GM12801 (cell line): ENCODE measurements around the gene ZNRF3.

Experiments
- CTCF ChIP-seq: IDR thresholded peaks from one replicate; pipeline ENCODE4 v1.5.1; 2011; ENCODE audit warnings: control low read depth; ENCODE audit not compliant: insufficient read length; ENCODE audit errors: extremely low read depth

ZNRF3 gene

DNA sequence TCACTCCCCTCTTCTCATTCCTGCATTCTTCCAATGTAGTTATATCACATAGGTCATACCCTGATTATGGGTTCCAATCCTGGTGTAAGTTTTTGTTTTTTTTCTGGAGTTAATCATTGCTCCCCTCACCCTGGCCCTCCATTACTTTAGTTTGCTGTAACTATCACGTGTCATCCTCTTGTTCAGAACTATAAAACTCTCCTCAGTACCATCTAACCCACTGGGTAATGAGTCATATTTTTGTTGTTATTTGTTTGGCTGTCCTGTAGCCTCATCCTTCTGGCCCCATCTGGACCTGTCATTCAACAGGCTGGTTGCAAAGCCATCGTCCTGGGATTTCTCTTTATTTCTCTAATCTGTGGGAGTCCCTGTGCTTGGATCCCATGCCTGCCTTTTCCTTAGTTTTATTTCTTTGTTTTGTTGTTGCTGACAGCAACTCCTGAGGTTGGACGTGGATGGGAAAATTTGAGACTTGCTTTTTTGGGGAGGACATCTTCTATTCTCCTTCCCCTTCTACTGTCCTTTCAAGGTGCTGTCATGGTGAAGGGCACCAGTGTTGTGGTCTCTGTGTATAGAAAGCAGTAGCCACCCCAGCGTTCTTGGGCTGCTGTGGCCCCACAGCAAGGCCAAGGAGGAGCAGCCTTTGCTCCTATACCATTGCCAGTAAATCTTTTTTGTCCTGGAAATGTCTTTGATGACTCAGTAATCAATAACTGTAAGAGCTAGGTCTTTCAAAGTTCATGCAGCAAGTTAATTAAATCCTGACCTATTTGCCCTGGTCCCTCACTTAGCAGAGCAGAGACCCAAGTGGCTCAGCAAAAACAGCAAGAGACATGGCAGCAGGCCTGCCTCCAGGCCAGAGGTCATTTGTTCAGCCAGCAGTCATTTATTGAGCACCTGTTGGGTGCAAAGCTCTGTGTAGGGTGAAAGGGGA, 95.8 kb downstream of the ZNRF3 start:
- TF ChIP-seq CTCF = no peak

GRCh38 chr22:28980326-28980725, 97.0 kb downstream of the ZNRF3 start:
- TF ChIP-seq CTCF = no peak

- no peak for TF ChIP-seq CTCF
These were observed 98.6 kb downstream of the ZNRF3 start for GRCh38 chr22:28981818-28982499.

- no peak for TF ChIP-seq CTCF
These were observed 99.8 kb downstream of the ZNRF3 start for GRCh38 chr22:28983190-28983589.

- TF ChIP-seq CTCF = no peak
These were observed 100.5 kb downstream of the ZNRF3 start for GRCh38 chr22:28983788-28984441.

DNA sequence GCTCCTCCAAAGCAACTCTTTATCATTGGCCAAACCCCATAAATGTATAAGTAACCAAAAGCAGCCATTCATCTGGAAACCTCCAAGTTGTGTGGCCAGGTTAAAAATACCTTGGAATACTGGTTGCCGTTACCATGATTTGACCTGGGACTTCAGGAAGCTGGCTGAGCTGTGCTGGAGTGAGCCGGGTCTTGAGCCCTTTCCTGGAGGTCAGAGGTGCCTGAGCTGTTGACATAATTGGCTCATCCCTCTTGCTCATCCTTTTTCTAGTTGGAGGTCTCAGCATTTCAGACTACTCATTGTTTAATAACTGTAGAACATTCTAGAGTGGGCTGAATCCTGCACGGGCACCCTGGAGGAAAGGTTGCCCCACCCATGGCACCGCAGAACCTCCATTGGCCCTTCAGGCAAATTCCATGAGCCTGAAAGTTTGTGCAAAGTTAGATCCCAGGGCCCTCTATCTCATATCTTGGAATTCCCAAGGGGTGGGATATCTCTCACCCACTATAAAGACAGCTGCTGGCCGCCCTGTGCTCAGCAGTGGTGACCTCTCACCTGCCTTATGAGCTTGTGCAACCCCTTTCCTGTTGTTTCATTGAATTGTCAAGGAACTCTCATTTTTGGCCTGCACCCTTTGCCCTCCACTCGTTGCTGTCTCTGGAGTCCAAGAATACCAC, 101.2 kb downstream of the ZNRF3 start:
- TF ChIP-seq CTCF = no peak
